ENCODE results near the gene TRIM17. TPM values are rescaled to one million over a fixed set of nuclear protein-coding genes. Genes with fewer than 3 reads are reported as not detected.

TRIM17 gene
- total RNA-seq, 2 donors from 2014 or later, result 0.56 TPM; not detected in 1

DNA sequence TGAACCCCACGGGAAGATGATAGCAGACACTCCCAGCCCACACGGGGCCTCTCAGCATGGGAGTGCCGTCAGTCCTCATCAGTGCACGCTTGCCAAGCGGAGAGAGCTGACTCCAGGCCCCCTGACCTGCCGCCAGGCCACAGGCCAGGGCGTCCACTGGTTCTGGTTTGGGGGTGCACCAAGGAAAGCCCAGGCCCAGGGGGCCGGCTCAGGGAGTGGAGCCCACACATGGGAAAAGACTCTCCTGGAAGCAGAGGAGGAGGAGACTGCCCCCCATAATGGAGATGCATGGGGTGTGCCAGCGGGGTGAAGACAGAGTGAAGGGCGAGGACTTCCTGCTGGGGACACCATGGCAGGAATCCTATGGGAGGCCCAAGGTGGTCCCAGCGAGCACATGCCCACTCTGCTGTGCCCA is 16.4 kb downstream of the TRIM17 start:
- H3K27me3 ChIP-seq (replicated peaks; ENCODE audit: insufficient read depth), result no peaks in the 10 kb centered on the region
- no peak overlapping the region for H3K4me3 ChIP-seq
- DNase-seq (ENCODE audit: low spot score) (no peak), ATAC-seq (ENCODE audit: insufficient number of reproducible peaks, low FRiP score, low read depth) (no peak)
- H3K36me3 ChIP-seq, result peaks cover 30% of the 10 kb centered on the region
- no peaks in the 10 kb centered on the region for H3K9me3 ChIP-seq
- peaks cover 8 to 23% of the 10 kb centered on the region in 2 donors for H3K4me1 ChIP-seq (ENCODE audit: control insufficient read depth in 1 of 2, low read depth in 2 of 2)
- H3K27ac ChIP-seq, result no peak overlapping the region
- TF ChIP-seq, protein P1, sequence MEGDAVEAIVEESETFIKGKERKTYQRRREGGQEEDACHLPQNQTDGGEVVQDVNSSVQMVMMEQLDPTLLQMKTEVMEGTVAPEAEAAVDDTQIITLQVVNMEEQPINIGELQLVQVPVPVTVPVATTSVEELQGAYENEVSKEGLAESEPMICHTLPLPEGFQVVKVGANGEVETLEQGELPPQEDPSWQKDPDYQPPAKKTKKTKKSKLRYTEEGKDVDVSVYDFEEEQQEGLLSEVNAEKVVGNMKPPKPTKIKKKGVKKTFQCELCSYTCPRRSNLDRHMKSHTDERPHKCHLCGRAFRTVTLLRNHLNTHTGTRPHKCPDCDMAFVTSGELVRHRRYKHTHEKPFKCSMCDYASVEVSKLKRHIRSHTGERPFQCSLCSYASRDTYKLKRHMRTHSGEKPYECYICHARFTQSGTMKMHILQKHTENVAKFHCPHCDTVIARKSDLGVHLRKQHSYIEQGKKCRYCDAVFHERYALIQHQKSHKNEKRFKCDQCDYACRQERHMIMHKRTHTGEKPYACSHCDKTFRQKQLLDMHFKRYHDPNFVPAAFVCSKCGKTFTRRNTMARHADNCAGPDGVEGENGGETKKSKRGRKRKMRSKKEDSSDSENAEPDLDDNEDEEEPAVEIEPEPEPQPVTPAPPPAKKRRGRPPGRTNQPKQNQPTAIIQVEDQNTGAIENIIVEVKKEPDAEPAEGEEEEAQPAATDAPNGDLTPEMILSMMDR (IDR thresholded peaks at IDR 0.05), result no peak

DNA sequence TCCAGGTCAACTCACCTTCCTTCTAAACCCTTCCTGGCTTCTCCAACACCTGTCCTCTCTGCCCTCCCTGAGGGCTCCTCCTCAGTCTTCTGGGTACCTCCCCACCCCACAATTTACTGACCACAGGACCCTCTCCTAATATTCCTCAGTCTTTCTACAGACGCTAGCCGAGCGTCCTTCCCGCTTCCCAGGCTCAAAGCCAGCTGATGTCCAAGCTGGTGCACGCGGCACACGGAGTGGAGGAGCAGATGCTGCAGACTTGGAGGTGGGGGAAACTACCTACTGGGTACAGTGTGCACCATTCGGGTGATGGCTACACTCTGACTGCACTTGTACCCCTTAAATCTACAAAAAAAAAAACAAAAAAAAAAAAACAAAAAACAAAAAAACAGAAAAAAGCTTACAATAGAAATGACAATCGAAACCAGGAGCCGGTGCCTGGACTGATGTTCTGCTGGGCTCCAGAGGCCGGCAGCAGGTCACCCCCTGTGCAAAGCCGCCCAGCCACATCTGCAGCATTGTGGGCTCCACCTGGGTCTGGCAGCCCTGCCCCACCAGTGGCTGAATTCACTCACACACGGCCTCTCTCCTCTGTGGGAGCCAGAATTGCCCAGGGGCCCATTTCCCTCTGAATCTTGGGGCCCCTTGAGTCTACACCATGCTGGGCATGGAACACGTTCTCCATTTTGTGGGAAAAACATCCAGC is 17.0 kb downstream of the TRIM17 start:
- Histone ChIP-seq H3K27ac (no peak overlapping the region), H3K4me1 (ENCODE audit: control insufficient read depth in 1 of 2, low read depth in 2 of 2) (peaks cover 2 to 17% of the 10 kb centered on the region in 2 donors), H3K9me3 (no peaks in the 10 kb centered on the region), H3K4me3 (no peak overlapping the region), H3K36me3 (peaks cover 36% of the 10 kb centered on the region), H3K27me3 (replicated peaks; ENCODE audit: insufficient read depth) (no peaks in the 10 kb centered on the region)
- DNase-seq (ENCODE audit: low spot score) (no peak), ATAC-seq (ENCODE audit: insufficient number of reproducible peaks, low FRiP score, low read depth) (no peak)
- TF ChIP-seq, protein P1 (IDR thresholded peaks at IDR 0.05), result no peak

DNA sequence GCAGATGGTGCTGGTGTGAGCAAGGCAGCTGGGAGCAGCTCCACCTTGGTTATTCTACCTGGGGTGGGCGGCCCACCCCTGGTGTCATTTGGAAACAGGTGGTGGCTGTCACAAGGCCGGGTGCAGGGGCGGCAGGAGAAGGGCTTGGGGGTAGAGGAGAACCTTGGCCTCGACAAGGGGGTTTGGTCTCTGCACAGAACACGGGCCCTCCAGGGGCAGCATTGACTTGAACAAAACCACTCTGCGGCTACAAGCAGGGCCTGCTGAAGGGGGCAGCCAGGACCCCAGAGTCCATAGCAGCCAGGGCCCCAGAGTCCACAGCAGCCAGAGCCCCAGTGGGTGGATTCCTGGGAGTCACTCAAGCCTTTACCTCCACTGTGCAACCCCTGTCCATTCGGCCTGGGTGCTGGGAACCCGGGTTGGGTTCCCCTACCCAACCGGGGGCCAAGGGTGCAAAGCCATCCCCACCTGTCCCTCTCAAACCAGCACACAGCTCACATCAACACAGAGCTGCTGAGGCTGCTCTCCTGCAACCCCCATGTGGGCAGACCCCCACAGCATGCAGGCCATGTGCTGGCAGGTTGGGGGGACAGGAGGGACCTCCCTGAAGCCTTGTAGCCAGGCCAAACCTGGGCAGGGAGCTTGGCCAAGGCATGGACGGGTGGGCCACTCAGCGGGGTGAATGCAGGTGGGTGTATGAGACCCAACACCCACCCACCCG is 17.8 kb downstream of the TRIM17 start:
- no peak for ATAC-seq (ENCODE audit: insufficient number of reproducible peaks, low FRiP score, low read depth)
- H3K27me3 ChIP-seq (replicated peaks; ENCODE audit: insufficient read depth), result no peaks in the 10 kb centered on the region
- H3K36me3 ChIP-seq, result peaks cover 37% of the 10 kb centered on the region
- TF ChIP-seq, protein P1 (IDR thresholded peaks at IDR 0.05), result no peak
- no peak for DNase-seq (ENCODE audit: low spot score)
- H3K4me1 ChIP-seq (ENCODE audit: control insufficient read depth in 1 of 2, low read depth in 2 of 2), result peaks cover 1 to 12% of the 10 kb centered on the region in 2 donors
- no peak overlapping the region for H3K4me3 ChIP-seq
- H3K27ac ChIP-seq, result no peak overlapping the region
- no peaks in the 10 kb centered on the region for H3K9me3 ChIP-seq

GRCh38 chr1:228397966-228398365 is 18.7 kb downstream of the TRIM17 start:
- no peaks in the 10 kb centered on the region for H3K9me3 ChIP-seq
- no peak for DNase-seq (ENCODE audit: low spot score)
- no peak overlapping the region for H3K4me3 ChIP-seq
- no peak overlapping the region for H3K27ac ChIP-seq
- H3K36me3 ChIP-seq, result peaks cover 37% of the 10 kb centered on the region
- ATAC-seq (ENCODE audit: insufficient number of reproducible peaks, low FRiP score, low read depth), result no peak
- peaks cover 5 to 12% of the 10 kb centered on the region in 2 donors for H3K4me1 ChIP-seq (ENCODE audit: control insufficient read depth in 1 of 2, low read depth in 2 of 2)
- H3K27me3 ChIP-seq (replicated peaks; ENCODE audit: insufficient read depth), result no peaks in the 10 kb centered on the region
- TF ChIP-seq, protein P1 (IDR thresholded peaks at IDR 0.05), result no peak
